ENCODE results near the gene C17orf67. TPM values are rescaled to one million over a fixed set of nuclear protein-coding genes. Genes with fewer than 3 reads are reported as not detected.
"Not testable (repeated sequence)": the region's sequence is repeated elsewhere in the genome, so short reads cannot be mapped to it uniquely, and the experiment has no call there.

Gene C17orf67
- total RNA-seq, 1 donor = 2.4 TPM

GRCh38 chr17:56779898-56780777 lies 53.6 kb downstream of the C17orf67 start:
- peak; percentile 69 to 93 (median 88) for DNase-seq (ENCODE audit: low read depth in 2 of 3, low spot score in 2 of 3)

GRCh38 chr17:56779322-56779721 lies 54.4 kb downstream of the C17orf67 start:
- DNase-seq (ENCODE audit: low read depth in 2 of 3, low spot score in 2 of 3) = no peak

GRCh38 chr17:56778898-56779297 lies 54.8 kb downstream of the C17orf67 start:
- DNase-seq (ENCODE audit: low read depth in 2 of 3, low spot score in 2 of 3) = peak in 1 of 3 donors; percentile 16

- peak in 1 of 3 donors; percentile 42 for DNase-seq (ENCODE audit: low read depth in 2 of 3, low spot score in 2 of 3)
Measured at GRCh38 chr17:56777859-56778258, 55.9 kb downstream of the C17orf67 start.

GRCh38 chr17:56774650-56775049 lies 59.1 kb downstream of the C17orf67 start:
- no peak for DNase-seq (ENCODE audit: low read depth in 2 of 3, low spot score in 2 of 3)

- DNase-seq (ENCODE audit: low read depth in 2 of 3, low spot score in 2 of 3) = no peak
Measured at GRCh38 chr17:56773124-56773523, 60.6 kb downstream of the C17orf67 start.

- no peak for DNase-seq (ENCODE audit: low read depth in 2 of 3, low spot score in 2 of 3)
Measured at GRCh38 chr17:56772442-56772841, 61.3 kb downstream of the C17orf67 start.

- DNase-seq (ENCODE audit: low read depth in 2 of 3, low spot score in 2 of 3) = no peak
Measured at GRCh38 chr17:56771975-56772374, 61.7 kb downstream of the C17orf67 start.

GRCh38 chr17:56771563-56771962 lies 62.2 kb downstream of the C17orf67 start:
- DNase-seq (ENCODE audit: low read depth in 2 of 3, low spot score in 2 of 3) = no peak

- DNase-seq (ENCODE audit: low read depth in 2 of 3, low spot score in 2 of 3) = no peak
Measured at GRCh38 chr17:56770427-56770826, 63.3 kb downstream of the C17orf67 start.

GRCh38 chr17:56765449-56765848 lies 68.3 kb downstream of the C17orf67 start:
- DNase-seq (ENCODE audit: low read depth in 2 of 3, low spot score in 2 of 3) = no peak

GRCh38 chr17:56762988-56763387 lies 70.7 kb downstream of the C17orf67 start:
- no peak for DNase-seq (ENCODE audit: low read depth in 2 of 3, low spot score in 2 of 3)

GRCh38 chr17:56762144-56762543 lies 71.6 kb downstream of the C17orf67 start:
- no peak for DNase-seq (ENCODE audit: low read depth in 2 of 3, low spot score in 2 of 3)

- no peak for DNase-seq (ENCODE audit: low read depth in 2 of 3, low spot score in 2 of 3)
Measured at GRCh38 chr17:56761387-56761786, 72.3 kb downstream of the C17orf67 start.

- not testable (repeated sequence) for DNase-seq (ENCODE audit: low read depth in 2 of 3, low spot score in 2 of 3)
Measured at GRCh38 chr17:56757611-56758010, 76.1 kb downstream of the C17orf67 start.

GRCh38 chr17:56756536-56756935 lies 77.2 kb downstream of the C17orf67 start:
- peak in 2 of 3 donors; percentile 31 to 32 for DNase-seq (ENCODE audit: low read depth in 2 of 3, low spot score in 2 of 3)

GRCh38 chr17:56755310-56755709 lies 78.4 kb downstream of the C17orf67 start:
- no peak for DNase-seq (ENCODE audit: low read depth in 2 of 3, low spot score in 2 of 3)

- peak in 2 of 3 donors; percentile 21 to 25 for DNase-seq (ENCODE audit: low read depth in 2 of 3, low spot score in 2 of 3)
Measured at GRCh38 chr17:56754523-56755208, 79.1 kb downstream of the C17orf67 start.

- peak in 1 of 3 donors; percentile 46 for DNase-seq (ENCODE audit: low read depth in 2 of 3, low spot score in 2 of 3)
Measured at GRCh38 chr17:56752263-56752836, 81.4 kb downstream of the C17orf67 start.

GRCh38 chr17:56751145-56751738 lies 82.5 kb downstream of the C17orf67 start:
- no peak for DNase-seq (ENCODE audit: low read depth in 2 of 3, low spot score in 2 of 3)

GRCh38 chr17:56744721-56745120 lies 89.0 kb downstream of the C17orf67 start:
- DNase-seq (ENCODE audit: low read depth in 2 of 3, low spot score in 2 of 3) = no peak

Data from hematopoietic multipotent progenitor cell (in vitro differentiated cells).